Measurements from ENCODE around the gene FAH.
A peak's percentile ranks its signal among the peaks of the same experiment; 100 is the strongest.
"Not testable (repeated sequence)": the region's sequence is repeated elsewhere in the genome, so short reads cannot be mapped to it uniquely, and the experiment has no call there.

Gene FAH

DNA sequence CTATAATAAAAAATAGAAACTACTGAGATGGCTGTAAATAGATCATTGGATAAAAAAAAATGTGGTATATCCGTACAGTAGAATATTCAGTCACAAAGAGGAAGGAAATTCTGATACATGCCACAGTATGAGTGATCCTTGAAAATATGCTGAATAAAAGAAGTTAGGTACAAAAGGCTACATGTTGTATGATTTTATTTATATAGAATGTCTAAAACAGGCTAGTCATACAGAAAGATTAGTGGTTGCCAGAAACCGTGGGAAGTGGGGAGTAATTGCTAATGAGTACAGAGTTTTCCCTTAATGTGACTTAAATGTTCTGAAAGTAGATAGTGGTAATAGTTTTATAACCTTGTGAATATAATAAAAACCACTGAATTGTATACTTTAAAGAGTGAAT is 24.9 kb upstream of the FAH start:
- peaks cover 10% of the 10 kb centered on the region for H3K36me3 ChIP-seq (ENCODE audit: insufficient read depth, low read length)

DNA sequence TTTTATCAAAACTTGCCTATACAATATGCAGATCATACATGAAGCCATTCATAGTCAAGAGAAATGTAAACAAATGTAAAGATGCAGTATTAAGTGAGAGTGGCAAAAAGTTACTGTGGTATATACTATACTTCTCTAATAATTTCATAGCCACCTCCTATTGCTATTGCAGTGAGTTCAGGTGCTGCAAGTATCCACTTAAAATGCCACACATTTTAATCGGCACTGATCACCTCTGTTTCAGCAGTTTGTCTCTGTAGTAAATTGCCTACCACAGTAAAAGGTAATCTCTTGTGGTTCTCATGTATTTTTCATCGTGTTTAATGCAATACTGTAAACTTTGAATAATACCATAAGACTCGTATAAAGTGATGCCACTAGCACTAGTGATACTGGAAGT is 20.4 kb upstream of the FAH start:
- Histone ChIP-seq H3K36me3 (ENCODE audit: insufficient read depth, low read length) (peaks cover 9% of the 10 kb centered on the region), H3K9me3 (ENCODE audit: control insufficient read depth, insufficient read depth, low read length) (no peaks in the 10 kb centered on the region), H3K9ac (ENCODE audit: low read depth, low read length) (no peak overlapping the region), H3K4me1 (ENCODE audit: insufficient read depth, low read length) (no peaks in the 10 kb centered on the region)

More for the DNA sequence above, 24.9 kb upstream of the FAH start:
- H3K9me3 ChIP-seq (ENCODE audit: control insufficient read depth, insufficient read depth, low read length), result no peaks in the 10 kb centered on the region
- H3K4me1 ChIP-seq (ENCODE audit: insufficient read depth, low read length), result no peaks in the 10 kb centered on the region
- H3K9ac ChIP-seq (ENCODE audit: low read depth, low read length), result no peak overlapping the region

DNA sequence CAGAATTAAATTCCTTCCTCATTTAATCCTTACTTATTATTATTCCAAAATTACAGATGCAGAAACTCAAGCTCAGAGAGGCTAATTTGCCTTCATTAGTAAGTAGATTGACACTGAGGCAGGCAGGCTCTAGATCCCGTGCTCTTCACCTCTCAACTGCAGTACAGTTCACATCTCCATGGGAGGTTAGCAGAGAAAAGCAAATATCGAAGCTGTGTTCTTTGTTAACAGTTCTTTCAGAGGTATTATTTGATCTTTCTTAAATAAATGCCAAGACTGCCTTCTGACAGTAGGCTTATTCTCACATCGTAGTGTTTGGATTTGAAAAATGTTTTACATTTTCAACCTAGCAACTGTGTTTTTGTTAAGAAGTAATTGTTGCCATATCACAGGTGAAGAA is 15.9 kb upstream of the FAH start:
- H3K4me1 ChIP-seq (ENCODE audit: insufficient read depth, low read length), result no peaks in the 10 kb centered on the region

DNA sequence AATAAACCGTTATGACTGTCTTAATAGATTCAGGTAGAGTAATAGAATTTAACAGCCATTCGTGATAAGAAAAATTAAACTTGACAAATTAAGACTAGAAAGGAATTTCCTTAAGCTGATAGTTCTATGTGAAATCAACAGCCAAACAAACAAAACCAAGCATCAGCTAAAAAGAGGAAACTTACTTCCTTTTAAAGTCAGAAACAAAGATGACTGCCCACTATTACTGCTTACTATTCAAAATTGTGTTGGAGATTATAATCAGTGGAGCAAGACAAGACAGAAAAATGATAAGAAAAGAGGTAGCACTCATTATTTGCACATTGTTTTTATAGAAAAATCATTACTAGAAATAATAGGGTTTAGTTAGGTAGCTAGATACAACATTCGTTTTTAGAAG is 13.8 kb upstream of the FAH start:
- H3K9me3 ChIP-seq (ENCODE audit: control insufficient read depth, insufficient read depth, low read length), result no peaks in the 10 kb centered on the region
- H3K36me3 ChIP-seq (ENCODE audit: insufficient read depth, low read length), result peaks cover 6% of the 10 kb centered on the region; the same call in 1 of the 2 replicates
- no peak overlapping the region for H3K9ac ChIP-seq (ENCODE audit: low read depth, low read length)
- no peaks in the 10 kb centered on the region for H3K4me1 ChIP-seq (ENCODE audit: insufficient read depth, low read length)

More for the DNA sequence above, 15.9 kb upstream of the FAH start:
- no peaks in the 10 kb centered on the region for H3K9me3 ChIP-seq (ENCODE audit: control insufficient read depth, insufficient read depth, low read length)
- peaks cover 10% of the 10 kb centered on the region for H3K36me3 ChIP-seq (ENCODE audit: insufficient read depth, low read length)
- H3K9ac ChIP-seq (ENCODE audit: low read depth, low read length), result no peak overlapping the region

DNA sequence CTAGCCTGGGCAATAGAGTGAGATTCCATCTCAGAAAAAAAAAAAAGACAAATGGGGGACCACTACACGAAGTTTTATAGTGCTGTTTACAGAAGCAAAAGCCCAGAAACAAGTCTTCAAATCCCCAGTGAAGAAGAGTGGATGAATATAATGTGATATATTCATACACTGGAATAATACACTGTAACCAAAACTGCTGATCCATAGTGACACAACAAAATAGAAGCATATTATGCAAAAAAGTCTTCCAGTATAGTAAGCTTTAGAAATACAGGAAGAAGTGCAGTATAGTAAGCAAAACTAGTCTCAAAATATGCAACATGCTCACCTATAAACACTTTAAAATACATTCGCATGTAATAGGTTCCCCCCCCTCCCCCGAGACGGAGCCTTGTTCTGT is 11.9 kb upstream of the FAH start:
- Histone ChIP-seq H3K9me3 (ENCODE audit: control insufficient read depth, insufficient read depth, low read length) (no peaks in the 10 kb centered on the region), H3K9ac (ENCODE audit: low read depth, low read length) (no peak overlapping the region), H3K4me1 (ENCODE audit: insufficient read depth, low read length) (no peaks in the 10 kb centered on the region), H3K36me3 (ENCODE audit: insufficient read depth, low read length) (peaks cover 3% of the 10 kb centered on the region; the same call in 1 of the 2 replicates)

DNA sequence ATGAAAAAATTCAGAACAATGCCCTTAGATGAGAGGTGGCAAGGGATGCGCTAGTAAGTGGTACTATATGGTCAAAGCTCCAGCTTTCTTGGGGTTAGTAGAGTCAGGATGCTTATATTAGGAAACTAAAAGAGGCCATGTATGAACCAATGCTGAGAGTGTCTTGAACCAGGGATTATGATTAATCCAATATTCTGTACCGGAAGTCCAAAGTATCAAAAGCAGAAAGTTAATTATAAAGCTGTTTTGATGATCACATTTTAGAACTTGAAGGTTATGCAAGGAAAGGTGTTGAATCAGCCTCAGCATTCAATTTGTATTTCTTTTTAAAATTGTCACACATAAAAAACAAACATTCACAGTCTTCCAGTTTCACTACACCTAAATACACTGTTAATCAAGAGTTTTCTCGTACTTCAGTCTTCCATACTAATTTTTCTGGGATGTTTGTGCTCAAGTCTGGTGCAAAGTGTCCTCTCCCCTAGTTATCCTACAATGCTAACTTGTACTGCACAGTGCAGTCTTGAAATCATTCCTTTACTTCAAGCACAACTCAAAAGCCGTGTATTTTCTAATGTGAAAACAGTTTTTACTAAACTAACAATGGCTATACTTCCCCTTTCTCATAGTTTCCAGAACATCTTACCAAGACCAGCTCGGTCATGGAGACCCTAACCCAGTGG is 10.7 kb upstream of the FAH start:
- no peaks in the 10 kb centered on the region for H3K9me3 ChIP-seq (ENCODE audit: control insufficient read depth, insufficient read depth, low read length)
- no peaks in the 10 kb centered on the region for H3K4me1 ChIP-seq (ENCODE audit: insufficient read depth, low read length)
- H3K36me3 ChIP-seq (ENCODE audit: insufficient read depth, low read length), result peaks cover 3% of the 10 kb centered on the region; the same call in 1 of the 2 replicates
- H3K9ac ChIP-seq (ENCODE audit: low read depth, low read length), result no peak overlapping the region

DNA sequence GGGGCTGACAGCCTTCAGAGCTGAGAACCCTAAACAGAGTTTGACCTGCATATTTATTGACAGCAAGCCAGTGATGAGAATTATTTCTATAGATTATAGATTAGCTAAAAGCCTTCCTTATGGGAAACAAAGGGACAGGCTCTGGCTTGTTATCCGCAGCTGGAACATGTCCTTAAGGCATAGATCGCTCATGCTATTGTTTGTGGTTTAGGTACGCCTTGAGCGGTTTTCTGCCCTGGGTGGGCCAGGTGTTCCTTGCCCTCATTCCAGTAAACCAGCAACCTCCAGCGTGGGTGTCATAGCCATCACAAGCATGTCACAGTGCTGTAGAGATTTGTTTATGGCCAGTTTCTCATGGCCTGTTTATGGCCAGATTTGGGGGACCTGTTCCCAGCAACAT is 10.2 kb upstream of the FAH start:
- H3K4me1 ChIP-seq (ENCODE audit: insufficient read depth, low read length), result no peaks in the 10 kb centered on the region
- H3K9ac ChIP-seq (ENCODE audit: low read depth, low read length), result no peak overlapping the region
- H3K36me3 ChIP-seq (ENCODE audit: insufficient read depth, low read length), result no peaks in the 10 kb centered on the region
- H3K9me3 ChIP-seq (ENCODE audit: control insufficient read depth, insufficient read depth, low read length), result no peaks in the 10 kb centered on the region

DNA sequence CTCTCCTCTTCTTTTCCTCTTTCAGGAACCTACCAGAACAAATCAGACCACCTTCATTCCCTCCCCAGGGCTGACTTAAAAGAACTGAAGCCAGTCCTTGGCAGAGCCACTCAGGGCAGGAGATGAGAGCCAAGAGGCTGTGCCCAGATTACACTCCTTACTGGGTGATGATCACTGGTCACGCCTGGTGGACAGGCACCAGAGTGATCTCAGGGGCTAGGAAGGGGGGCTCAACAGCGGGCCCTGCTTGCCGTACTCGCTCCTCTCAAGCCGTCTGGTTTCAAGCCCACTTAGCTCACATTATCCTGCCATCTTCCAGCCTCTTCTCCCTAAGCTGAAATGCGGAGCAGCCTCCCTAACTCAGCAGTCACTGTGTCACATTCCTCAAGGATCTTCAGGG is 1.7 kb upstream of the FAH start:
- Histone ChIP-seq H3K4me1 (ENCODE audit: insufficient read depth, low read length) (peaks cover 19% of the 10 kb centered on the region), H3K36me3 (ENCODE audit: insufficient read depth, low read length) (no peaks in the 10 kb centered on the region), H3K9ac (ENCODE audit: low read depth, low read length) (no peak overlapping the region), H3K9me3 (ENCODE audit: control insufficient read depth, insufficient read depth, low read length) (no peaks in the 10 kb centered on the region)

DNA sequence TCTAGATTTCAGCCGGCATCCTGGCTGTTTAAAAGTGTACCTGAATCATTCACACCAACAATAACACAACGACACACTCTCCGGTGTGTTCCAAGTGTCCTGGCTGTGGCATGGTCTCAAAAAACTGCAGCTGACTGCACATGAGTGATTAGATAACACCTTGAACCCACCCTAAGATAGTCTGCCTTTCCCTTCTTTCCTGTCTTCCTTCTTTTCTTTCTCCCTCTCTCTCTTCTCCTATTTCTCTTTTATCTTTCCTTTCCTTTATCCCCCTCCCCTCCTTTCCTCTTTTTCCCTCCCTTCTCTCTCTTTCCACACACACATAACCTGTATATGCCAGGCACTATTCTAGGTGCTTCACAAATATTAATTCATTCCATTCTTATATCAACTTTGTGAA is 1.2 kb upstream of the FAH start:
- Histone ChIP-seq H3K4me1 (ENCODE audit: insufficient read depth, low read length) (peaks cover 19% of the 10 kb centered on the region), H3K36me3 (ENCODE audit: insufficient read depth, low read length) (no peaks in the 10 kb centered on the region), H3K9ac (ENCODE audit: low read depth, low read length) (peak overlapping the region; percentile 63; the same call in 1 of the 2 replicates), H3K9me3 (ENCODE audit: control insufficient read depth, insufficient read depth, low read length) (no peaks in the 10 kb centered on the region)

DNA sequence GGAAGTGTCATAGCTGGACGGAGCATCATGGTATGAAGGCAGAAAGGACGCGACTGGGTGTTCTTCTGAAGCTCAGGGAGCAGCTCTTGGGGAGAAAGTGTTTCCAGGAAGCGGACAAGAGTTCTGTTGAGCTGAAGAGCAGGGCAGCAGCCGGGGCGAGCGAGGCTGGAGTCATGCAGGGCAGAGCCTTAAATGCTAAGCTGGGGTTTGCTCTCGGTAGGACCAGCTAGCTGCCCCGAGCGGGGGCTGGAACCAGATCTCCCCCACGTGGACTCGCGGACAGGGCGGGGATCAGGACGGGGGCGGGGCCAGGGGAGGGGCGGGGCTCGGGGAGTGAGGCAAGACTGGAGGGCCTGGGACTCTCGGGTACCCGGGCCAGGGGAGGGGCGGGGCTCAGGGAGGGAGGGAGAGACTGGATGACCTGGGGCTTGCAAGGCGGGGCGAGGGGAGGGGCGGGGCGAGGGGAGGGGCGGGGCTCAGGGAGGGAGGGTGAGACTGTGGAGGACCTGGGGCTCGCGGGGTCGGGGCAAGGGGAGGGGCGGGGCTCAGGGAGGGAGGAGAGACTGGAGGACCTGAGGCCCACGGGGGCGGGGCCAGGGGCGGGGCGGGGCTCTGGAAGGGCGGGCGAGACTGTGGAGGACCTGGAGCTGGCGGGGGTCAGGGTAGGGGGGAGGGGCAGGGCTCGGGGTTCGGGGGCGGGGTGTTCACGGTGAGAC is 461 bp upstream of the FAH start:
- Histone ChIP-seq H3K9me3 (ENCODE audit: control insufficient read depth, insufficient read depth, low read length) (no peaks in the 10 kb centered on the region), H3K36me3 (ENCODE audit: insufficient read depth, low read length) (no peaks in the 10 kb centered on the region), H3K4me1 (ENCODE audit: insufficient read depth, low read length) (peaks cover 19% of the 10 kb centered on the region), H3K9ac (ENCODE audit: low read depth, low read length) (peak overlapping the region; percentile 76; the same call in 1 of the 2 replicates)

DNA sequence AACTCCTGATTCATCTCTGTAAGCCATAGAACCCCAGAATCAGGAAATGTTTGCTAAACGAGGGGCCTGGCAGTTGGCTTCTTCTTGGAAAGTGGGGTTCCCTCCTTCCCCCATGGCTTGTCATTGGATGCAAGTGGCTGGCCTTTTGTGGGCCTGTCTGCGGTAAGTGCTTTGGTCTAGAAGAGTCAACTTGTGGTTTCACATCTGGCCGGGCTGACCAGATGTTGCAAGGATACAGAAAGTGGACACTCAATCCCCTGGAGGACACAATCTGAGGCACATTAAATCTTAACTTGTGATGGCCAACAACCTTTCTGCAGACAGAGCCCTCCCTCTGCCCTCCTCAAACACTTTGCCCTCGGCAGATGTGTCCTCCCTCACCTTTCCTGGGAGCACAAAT is 1.1 kb downstream of the FAH start:
- Histone ChIP-seq H3K4me1 (ENCODE audit: insufficient read depth, low read length) (peaks cover 19% of the 10 kb centered on the region), H3K9me3 (ENCODE audit: control insufficient read depth, insufficient read depth, low read length) (no peaks in the 10 kb centered on the region), H3K36me3 (ENCODE audit: insufficient read depth, low read length) (no peaks in the 10 kb centered on the region), H3K9ac (ENCODE audit: low read depth, low read length) (peak overlapping the region; percentile 76; the same call in 1 of the 2 replicates)

DNA sequence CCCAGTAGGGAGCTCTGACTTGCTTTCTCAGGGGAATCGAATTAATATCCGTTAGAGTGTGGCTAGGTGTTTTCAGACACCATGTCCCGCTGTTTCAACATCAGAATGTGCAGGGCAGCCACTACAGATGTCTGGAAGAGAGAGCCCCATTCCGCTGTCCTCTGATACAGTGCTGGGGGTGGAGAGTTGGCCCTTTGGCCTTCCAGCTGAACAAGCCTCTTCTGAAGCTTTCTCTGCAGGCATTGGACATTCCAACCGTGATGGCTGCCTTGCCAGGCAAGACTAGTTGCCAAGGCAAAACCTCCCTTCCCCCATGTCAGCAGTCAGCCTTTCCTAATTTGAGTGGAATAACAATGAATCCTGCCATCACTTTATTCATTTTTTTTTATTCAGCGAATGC is 1.5 kb downstream of the FAH start:
- Histone ChIP-seq H3K9ac (ENCODE audit: low read depth, low read length) (no peak overlapping the region), H3K36me3 (ENCODE audit: insufficient read depth, low read length) (no peaks in the 10 kb centered on the region), H3K4me1 (ENCODE audit: insufficient read depth, low read length) (peaks cover 19% of the 10 kb centered on the region), H3K9me3 (ENCODE audit: control insufficient read depth, insufficient read depth, low read length) (no peaks in the 10 kb centered on the region)

DNA sequence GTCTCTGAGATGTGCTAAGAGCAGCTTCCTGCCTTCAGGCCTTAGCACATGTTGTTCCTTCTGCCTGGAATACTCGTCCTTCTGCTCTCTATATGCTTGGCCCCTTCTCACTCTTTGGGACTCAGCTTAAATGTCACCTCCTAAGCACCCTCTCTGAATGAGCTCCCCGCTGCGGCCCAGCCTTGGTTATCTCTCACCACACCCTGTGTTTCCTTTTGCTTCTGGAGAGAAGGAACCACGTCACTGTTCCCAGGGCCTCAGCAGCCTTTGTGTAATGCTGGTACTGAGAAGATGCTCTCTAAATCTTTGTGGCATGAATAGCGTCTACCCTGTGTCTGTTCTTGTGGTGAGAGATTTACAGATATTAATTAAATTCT is 2.2 kb downstream of the FAH start:
- Histone ChIP-seq H3K36me3 (ENCODE audit: insufficient read depth, low read length) (no peaks in the 10 kb centered on the region), H3K4me1 (ENCODE audit: insufficient read depth, low read length) (peaks cover 19% of the 10 kb centered on the region), H3K9ac (ENCODE audit: low read depth, low read length) (no peak overlapping the region), H3K9me3 (ENCODE audit: control insufficient read depth, insufficient read depth, low read length) (no peaks in the 10 kb centered on the region)

DNA sequence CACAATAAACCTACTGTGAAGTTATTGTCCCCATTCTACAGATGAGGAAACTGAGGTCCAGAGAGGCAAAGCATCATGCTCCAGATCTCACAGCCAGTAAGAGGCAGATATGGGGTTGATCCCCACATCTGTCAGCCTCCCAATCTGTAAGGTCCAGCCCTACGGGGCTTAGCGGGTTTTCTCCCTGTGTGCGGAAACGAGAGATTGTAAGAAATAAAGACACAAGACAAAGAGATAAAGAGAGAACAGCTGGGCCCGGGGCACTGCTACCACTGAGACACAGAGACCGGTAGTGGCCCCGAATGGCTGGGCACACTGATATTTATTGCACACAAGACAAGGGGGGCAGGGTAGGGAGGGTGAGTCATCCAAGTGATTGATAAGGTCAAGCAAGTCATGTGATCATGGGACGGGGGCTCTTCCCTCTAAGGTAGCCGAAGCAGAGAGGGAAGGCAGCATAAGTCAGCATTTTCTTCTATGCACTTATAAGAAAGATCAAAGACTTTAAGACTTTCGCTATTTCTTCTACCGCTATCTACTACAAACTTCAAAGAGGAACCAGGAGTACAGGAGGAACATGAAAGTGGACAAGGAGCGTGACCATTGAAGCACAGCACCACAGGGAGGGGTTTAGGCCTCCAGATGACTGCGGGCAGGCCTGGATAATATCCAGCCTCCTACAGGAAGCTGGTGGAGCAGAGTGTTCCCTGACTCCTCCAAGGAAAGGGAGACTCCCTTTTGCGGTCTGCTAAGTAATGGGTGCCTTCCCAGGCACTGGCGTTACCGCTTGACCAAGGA is 2.8 kb downstream of the FAH start:
- H3K9ac ChIP-seq (ENCODE audit: low read depth, low read length); H3K9me3 ChIP-seq (ENCODE audit: control insufficient read depth, insufficient read depth, low read length); H3K36me3 ChIP-seq (ENCODE audit: insufficient read depth, low read length): not testable (repeated sequence)
- H3K4me1 ChIP-seq (ENCODE audit: insufficient read depth, low read length), result peaks cover 24% of the 10 kb centered on the region

Data from ES-I3 (cell line).